ENCODE results near the gene AP5Z1.

Gene AP5Z1

GRCh38 chr7:4816419-4817080, 41.1 kb downstream of the AP5Z1 start:
- TF ChIP-seq CTCF (IDR thresholded peaks at IDR 0.05; ENCODE audit: low read length, missing control alignments): no peak
- H3K4me3 ChIP-seq (replicated peaks; ENCODE audit: low read depth, low read length): no peak overlapping the region
- DNase-seq (ENCODE audit: low read depth): no peak

GRCh38 chr7:4817178-4817901, 41.9 kb downstream of the AP5Z1 start:
- no peak for DNase-seq (ENCODE audit: low read depth)
- no peak for TF ChIP-seq CTCF (IDR thresholded peaks at IDR 0.05; ENCODE audit: low read length, missing control alignments)
- no peak overlapping the region for H3K4me3 ChIP-seq (replicated peaks; ENCODE audit: low read depth, low read length)

- no peak for DNase-seq (ENCODE audit: low read depth)
- TF ChIP-seq CTCF (IDR thresholded peaks at IDR 0.05; ENCODE audit: low read length, missing control alignments): no peak
- H3K4me3 ChIP-seq (replicated peaks; ENCODE audit: low read depth, low read length): no peak overlapping the region
Measured at GRCh38 chr7:4818000-4818794, 42.8 kb downstream of the AP5Z1 start.

- H3K4me3 ChIP-seq (replicated peaks; ENCODE audit: low read depth, low read length): no peak overlapping the region
- no peak for TF ChIP-seq CTCF (IDR thresholded peaks at IDR 0.05; ENCODE audit: low read length, missing control alignments)
- DNase-seq (ENCODE audit: low read depth): no peak
Measured at GRCh38 chr7:4819560-4820404, 44.4 kb downstream of the AP5Z1 start.

GRCh38 chr7:4820405-4820966, 45.1 kb downstream of the AP5Z1 start:
- DNase-seq (ENCODE audit: low read depth): no peak
- H3K4me3 ChIP-seq (replicated peaks; ENCODE audit: low read depth, low read length): no peak overlapping the region
- TF ChIP-seq CTCF (IDR thresholded peaks at IDR 0.05; ENCODE audit: low read length, missing control alignments): no peak

- no peak for DNase-seq (ENCODE audit: low read depth)
- no peak for TF ChIP-seq CTCF (IDR thresholded peaks at IDR 0.05; ENCODE audit: low read length, missing control alignments)
- H3K4me3 ChIP-seq (replicated peaks; ENCODE audit: low read depth, low read length): no peak overlapping the region
Measured at GRCh38 chr7:4820967-4821471, 45.6 kb downstream of the AP5Z1 start.
